HG03064 (cell line): Measurements from ENCODE around the gene CD84.
"Not testable (repeated sequence)": the region's sequence is repeated elsewhere in the genome, so short reads cannot be mapped to it uniquely, and the experiment has no call there.

Experiments used
- ATAC-seq: cut with Tn5 transposase; IDR thresholded peaks from one replicate; pipeline ENCODE4 v1.9.1; 2021; ENCODE audit warnings: low read depth; ENCODE audit not compliant: unreplicated experiment

Gene CD84

GRCh38 chr1:160546942-160547341 lies 32.4 kb downstream of the CD84 start:
- no peak for ATAC-seq

- ATAC-seq, result no peak
Measured at GRCh38 chr1:160544647-160545046, 34.6 kb downstream of the CD84 start.

DNA sequence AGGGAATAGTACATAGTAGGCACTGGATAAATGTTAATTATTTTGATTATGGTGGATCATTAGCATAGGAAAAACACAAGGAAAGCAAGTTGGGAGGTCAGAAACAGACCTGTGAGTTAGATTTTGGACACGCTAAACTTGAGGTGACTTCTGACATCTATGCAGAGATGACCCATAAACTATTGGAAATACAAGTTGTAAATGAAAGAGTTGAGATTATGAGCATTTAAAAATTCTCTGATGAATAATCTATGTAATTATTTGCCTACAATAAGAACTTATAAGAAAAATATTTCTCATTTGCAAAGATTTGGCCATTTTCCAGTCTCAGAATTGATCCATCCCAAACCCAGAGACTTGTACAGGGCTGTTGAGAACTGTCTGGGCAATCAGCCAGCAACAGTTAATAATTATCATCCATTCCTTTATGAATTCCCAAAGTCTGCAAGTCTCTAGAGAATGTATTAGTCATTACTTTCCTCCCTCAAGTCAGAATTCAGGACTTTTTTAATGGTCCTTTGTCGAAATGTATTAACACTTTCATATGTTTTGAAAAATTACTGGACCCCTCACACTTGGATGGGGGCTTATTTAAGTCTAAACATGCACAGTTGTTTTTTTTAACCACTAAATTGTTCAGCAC lies 36.9 kb downstream of the CD84 start:
- no peak for ATAC-seq

- no peak for ATAC-seq
Measured at GRCh38 chr1:160541622-160542302, 37.5 kb downstream of the CD84 start.

DNA sequence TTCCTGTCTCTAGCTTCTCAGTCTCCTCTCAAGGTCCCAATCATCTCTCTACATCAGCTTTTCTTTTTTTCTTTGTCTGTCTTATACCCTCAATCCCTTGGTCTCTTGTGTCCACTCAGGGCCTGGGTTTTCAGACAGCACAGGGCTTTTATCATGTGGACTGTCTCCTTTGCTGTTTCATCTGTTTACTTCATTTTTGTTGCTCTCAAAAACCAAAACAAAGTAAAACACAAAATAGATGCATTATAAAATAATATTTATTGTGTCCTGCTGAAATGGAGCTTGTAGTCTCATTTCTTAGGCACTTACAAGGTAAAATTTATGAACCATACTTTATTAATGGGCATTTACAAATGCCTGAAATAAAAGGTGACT lies 38.5 kb downstream of the CD84 start:
- ATAC-seq, result no peak

GRCh38 chr1:160539990-160540858 lies 39.1 kb downstream of the CD84 start:
- ATAC-seq, result peak; percentile 91

DNA sequence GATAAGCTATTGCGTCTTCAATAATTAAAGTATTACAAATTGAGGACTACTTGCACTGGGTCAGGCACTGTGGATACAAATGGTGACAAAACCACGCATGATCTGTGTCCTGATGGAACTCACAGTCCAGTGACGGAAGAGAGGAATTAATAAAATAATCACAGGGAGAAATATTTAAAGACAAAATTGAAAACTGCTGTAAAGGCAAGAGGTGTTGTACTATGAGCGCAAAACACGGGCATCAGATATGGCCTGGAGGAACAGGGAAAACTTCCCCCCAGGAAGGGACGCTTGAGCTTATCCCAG lies 39.7 kb downstream of the CD84 start:
- no peak for ATAC-seq

GRCh38 chr1:160538985-160539651 lies 40.2 kb downstream of the CD84 start:
- no peak for ATAC-seq

DNA sequence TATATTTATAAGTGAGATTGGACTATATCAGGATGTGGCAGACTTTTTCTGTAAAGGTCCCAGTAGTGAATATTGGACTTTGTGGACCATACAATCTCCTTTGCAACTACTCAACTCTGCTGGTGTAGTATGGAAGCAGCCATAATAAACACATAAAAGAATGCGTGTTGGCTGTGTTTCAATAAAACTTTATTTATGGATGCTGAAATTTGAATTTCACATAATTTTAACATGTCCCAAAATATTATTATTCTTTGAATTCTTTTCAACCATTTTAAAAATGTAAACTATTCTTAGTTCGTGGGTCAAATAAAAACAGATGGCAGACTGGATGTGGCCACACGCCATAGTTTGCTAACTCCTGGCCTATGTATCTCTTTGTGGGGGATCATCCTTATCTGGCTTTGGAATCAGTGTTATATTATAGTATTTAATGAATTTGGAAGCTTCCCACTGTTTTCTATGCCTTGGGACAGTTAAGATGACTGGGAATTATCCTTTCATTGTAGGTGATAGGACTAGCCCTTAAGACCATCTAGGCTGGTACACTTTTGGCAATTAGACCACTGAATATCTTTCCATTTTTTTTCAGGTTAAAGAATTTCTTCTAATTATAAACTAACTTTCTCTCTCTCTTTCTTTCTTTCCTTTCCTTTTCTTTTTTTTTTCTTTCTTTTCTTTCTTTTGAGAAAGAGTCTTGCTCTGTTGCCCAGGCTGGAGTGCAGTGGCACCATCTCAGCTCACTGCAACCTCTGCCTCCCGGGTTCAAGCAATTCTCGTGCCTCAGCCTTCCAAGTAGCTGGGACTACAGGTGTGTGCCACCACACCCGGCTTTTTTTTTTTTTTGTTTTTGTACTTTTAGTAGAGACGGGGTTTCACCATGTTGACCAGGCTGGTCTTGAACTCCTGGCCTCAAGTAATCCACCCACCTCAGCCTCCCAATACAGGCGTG lies 41.3 kb downstream of the CD84 start:
- no peak for ATAC-seq

DNA sequence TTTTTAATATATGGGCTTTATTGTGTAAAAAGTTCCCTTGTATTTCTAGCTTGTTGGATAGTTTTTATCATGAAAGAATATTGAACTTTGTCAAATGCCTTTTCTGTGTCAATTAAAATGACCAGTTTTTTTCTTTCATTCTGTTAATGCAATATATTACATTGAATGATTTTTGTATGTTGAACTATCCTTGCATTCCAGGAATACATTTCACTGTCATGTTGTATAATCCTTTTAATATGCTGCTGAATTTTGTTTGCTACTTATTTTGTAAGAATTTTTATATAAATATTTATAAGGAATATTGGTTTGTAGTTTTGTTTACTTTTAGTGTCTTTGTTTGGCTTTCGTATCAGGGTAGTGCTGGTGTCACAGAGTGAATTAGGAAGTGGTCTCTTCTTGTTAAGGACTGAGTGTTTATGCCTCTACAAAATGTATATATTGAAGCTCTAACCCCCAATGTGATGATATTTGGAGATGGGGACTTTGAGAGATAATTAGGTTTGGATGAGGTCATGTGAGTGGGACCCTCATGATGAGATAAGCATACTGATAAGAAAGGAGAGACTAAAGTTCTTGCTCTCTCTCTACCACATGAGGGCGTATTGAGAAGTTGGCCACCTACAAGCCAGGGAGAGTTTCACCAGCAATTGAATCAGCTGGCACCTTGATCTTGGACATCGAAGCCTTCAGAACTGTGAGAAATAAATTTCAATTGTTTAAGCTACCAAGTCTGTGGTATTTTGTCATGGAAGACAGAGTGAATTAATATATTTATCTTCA lies 44.3 kb downstream of the CD84 start:
- ATAC-seq, result no peak

- not testable (repeated sequence) for ATAC-seq
Measured at GRCh38 chr1:160532557-160532813, 46.8 kb downstream of the CD84 start.

- ATAC-seq, result not testable (repeated sequence)
Measured at GRCh38 chr1:160531809-160532556, 47.3 kb downstream of the CD84 start.

DNA sequence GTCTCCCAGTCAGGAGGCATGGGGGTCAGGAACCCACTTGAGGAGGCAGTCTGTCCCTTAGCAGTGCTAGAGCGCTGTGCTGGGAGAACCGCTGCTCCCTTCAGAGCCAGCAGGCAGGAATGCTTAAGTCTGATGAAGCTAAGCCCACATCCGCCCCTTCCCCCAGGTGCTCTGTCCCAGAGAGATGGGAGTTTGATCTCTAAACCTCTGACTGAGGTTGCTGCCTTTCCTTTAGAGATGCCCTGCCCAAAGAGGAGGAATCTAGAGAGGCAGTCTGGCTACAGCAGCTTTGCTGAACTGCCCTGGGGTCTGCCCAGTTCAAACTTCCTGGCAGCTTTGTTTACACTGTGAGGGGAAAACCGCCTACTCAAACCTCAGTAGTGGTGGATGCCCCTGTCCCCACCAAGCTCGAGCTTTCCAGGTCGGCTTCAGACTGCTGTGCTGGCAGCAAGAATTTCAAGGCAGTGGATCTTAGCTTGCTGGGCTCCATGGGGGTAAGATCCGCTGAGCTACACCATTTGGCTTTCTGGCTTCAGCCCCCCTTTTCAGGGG lies 49.8 kb downstream of the CD84 start:
- not testable (repeated sequence) for ATAC-seq

DNA sequence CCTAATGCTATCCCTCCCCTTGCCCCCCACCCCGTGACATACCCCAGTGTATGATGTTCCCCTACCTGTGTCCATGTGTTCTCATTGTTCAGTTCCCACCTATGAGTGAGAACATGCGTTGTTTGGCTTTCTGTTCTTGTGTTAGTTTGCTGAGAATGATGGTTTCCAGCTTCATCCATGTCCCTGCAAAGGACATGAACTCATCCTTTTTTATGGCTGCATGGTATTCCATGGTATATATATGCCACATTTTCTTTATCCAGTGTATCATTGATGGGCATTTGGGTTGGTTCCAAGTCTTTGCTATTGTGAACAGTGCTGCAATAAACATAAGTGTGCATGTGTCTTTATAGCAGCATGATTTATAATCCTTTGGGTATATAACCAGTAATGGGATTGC lies 55.5 kb downstream of the CD84 start:
- not testable (repeated sequence) for ATAC-seq

DNA sequence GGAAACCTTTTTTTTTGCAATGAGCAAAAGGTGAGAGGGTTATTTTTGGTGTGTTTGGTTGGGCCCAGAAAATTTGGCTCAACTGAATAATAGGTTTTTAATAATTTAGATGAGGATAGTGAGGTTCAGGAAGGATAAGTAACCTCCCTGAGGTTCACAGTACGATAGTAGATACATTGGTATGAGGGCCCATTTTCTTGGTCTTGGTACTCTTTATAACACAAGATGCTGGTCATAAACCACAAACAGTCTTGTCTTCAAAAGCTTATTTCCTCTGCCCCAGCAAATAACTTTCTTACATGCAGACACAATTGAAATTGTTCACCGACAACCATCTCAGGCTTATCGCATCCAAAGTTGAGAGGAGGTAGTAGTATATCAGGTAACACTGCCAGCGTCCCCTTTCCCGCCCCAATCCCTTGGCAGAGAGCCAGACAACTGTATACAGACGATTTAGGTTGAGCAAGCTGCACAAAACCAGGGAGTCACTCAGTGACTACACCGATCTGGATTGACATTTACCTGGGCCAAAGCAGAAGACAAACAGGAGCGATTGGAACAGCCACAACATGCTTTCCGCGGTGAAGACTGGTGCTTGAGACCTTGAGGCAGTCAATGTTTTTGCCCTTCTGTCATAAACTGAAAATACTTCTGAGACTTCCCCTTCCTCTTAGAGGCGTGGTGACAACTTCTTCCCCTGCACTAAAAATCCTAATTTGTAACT lies 56.5 kb downstream of the CD84 start, which contains the start of gene SLAMF6:
SLAMF6 (minus strand) TSS at position 634 of the 724 bp plus-strand sequence; CDS start at position 571, 63 bp downstream.
- ATAC-seq, result no peak

GRCh38 chr1:160522136-160522535 lies 57.2 kb downstream of the CD84 start:
- ATAC-seq, result no peak

DNA sequence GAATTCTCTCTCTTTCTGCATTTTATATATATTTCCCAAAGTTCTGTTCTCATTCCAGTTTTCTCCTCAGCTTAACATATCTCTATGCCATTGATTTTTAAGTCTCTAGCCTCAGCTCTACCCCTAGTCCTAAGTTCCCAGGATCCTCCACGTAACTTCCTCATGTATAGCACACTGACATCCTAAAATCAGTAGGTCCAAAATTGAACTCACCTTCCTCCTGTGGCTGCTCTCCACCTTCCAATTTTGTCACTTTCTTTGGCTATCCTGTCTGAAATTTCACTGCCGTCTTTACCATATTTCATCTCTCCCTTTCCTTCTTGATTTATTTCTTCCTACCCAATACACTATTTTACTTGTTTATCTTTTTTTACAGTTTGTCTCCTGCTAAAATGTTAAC lies 57.7 kb downstream of the CD84 start:
- no peak for ATAC-seq

GRCh38 chr1:160520999-160521398 lies 58.3 kb downstream of the CD84 start:
- ATAC-seq, result no peak
